Gastroesophageal sphincter (tissue), 3 donors: Measurements from ENCODE around the gene SRGAP2C.

Experiments used
- CTCF ChIP-seq, 4 experiments: fragments of 200-600 bp in 2 of 4; fragments of 450-650 bp in 2 of 4; sonication (generic) in 1 of 4; IDR thresholded peaks; one replicate each; pipeline ENCODE4 v1.5.1; 2017 to 2019; ENCODE audit warnings: antibody characterized with exemption in 4 of 4, mild to moderate bottlenecking in 2 of 4, moderate library complexity in 2 of 4
- POLR2A ChIP-seq, 2 donors: fragments of 450-650 bp; IDR thresholded peaks; one replicate each; pipeline ENCODE4 v1.6.1; 2017; ENCODE audit warnings: antibody characterized with exemption in 2 of 2, mild to moderate bottlenecking in 2 of 2, moderate library complexity in 1 of 2
- POLR2AphosphoS5 ChIP-seq: sonication (generic); formaldehyde crosslinking; IDR thresholded peaks from one replicate; pipeline ENCODE4 v1.6.1; 2017; ENCODE audit warnings: antibody characterized with exemption

GRCh38 chr1:121418369-121419049 is 233.7 kb downstream of the SRGAP2C start:
- TF ChIP-seq CTCF (IDR thresholded peaks at IDR 0.05) (no peak), POLR2A (IDR thresholded peaks at IDR 0.05) (no peak), POLR2AphosphoS5 (no peak)
